SK-N-SH (cell line): ENCODE data around the gene DDC. TPM values are rescaled to one million over a fixed set of nuclear protein-coding genes. Genes with fewer than 3 reads are reported as not detected.

ENCODE experiments used
- CTCF ChIA-PET: fragments of 300-600, 350-600 bp; formaldehyde crosslinking; extraction: SDS; loops from one replicate; lab custom pipeline; 2021; lab: Yijun Ruan, JAX
- POLR2A ChIA-PET: fragments of 350-600 bp; sonication (Branson Sonifier 250); formaldehyde crosslinking; extraction: SDS; loops from one replicate; lab custom pipeline; 2020; ENCODE audit warnings: antibody characterized with exemption, inconsistent platforms; lab: Yijun Ruan, JAX
- DNase-seq: peaks from one replicate; pipeline ENCODE4 v3.0.0; 2012
- H2AFZ ChIP-seq: fragments of 200-600 bp; sonication (generic); 2 replicates; pipeline ENCODE4 v1.8.1; 2016; ENCODE audit warnings: antibody characterized with exemption, mild to moderate bottlenecking, low read depth
- H3F3A ChIP-seq: fragments of 200-600 bp; sonication (generic); replicated peaks from 2 replicates; pipeline ENCODE3; 2016; ENCODE audit warnings: antibody characterized with exemption, mild to moderate bottlenecking; ENCODE audit not compliant: insufficient read depth
- H3K27ac ChIP-seq, 2 experiments: fragments of 200-500 bp in 1 of 2; fragments of 200-600 bp in 1 of 2; sonication (Bioruptor generic) in 1 of 2; sonication (generic), shearing (Covaris generic) in 1 of 2; 2 replicates each; pipeline versions ENCODE4 v1.5.1 to v1.6.1; 2014 to 2016; ENCODE audit warnings: low read depth in 2 of 2, inconsistent platforms in 1 of 2, low read length in 1 of 2, mild to moderate bottlenecking in 1 of 2, mixed read lengths in 1 of 2
- H3K27me3 ChIP-seq: fragments of 200-600 bp; sonication (generic), shearing (Covaris generic); 2 replicates; pipeline ENCODE4 v1.6.1; 2016; ENCODE audit warnings: mixed run types; ENCODE audit not compliant: insufficient read depth
- H3K36me3 ChIP-seq, 2 experiments: fragments of 200-500 bp in 1 of 2; fragments of 200-600 bp in 1 of 2; sonication (Bioruptor generic) in 1 of 2; sonication (generic) in 1 of 2; replicated peaks in 1 of 2; 2 replicates each; pipeline versions ENCODE3 to v1.5.1; 2014 to 2016; ENCODE audit warnings: low read length in 1 of 2, mild to moderate bottlenecking in 1 of 2; ENCODE audit not compliant: insufficient read depth in 2 of 2, control insufficient read depth in 1 of 2
- H3K4me1 ChIP-seq, 2 experiments: fragments of 200-500 bp in 1 of 2; fragments of 200-600 bp in 1 of 2; sonication (Bioruptor generic) in 1 of 2; sonication (generic), shearing (Covaris generic) in 1 of 2; 2 replicates each; pipeline versions ENCODE4 v1.5.1 to v1.6.1; 2014 to 2016; ENCODE audit warnings: low read depth in 1 of 2, low read length in 1 of 2, mixed run types in 1 of 2; ENCODE audit not compliant: insufficient read depth in 2 of 2, control insufficient read depth in 1 of 2
- H3K4me2 ChIP-seq: fragments of 200-600 bp; sonication (generic), shearing (Covaris generic); 2 replicates; pipeline ENCODE4 v1.6.1; 2017; ENCODE audit warnings: mixed run types
- H3K4me3 ChIP-seq, 2 experiments: fragments of 200-500 bp in 1 of 2; fragments of 200-600 bp in 1 of 2; sonication (Bioruptor generic) in 1 of 2; sonication (generic), shearing (Covaris generic) in 1 of 2; 2 replicates each; pipeline versions ENCODE4 v1.5.1 to v1.8.1; 2014 to 2016; ENCODE audit warnings: low read depth in 2 of 2, inconsistent platforms in 1 of 2, low read length in 1 of 2, mild to moderate bottlenecking in 1 of 2, mixed read lengths in 1 of 2, moderate library complexity in 1 of 2
- H3K79me2 ChIP-seq: fragments of 200-600 bp; sonication (generic); 2 replicates; pipeline ENCODE4 v1.8.1; 2017; ENCODE audit warnings: mild to moderate bottlenecking; ENCODE audit not compliant: insufficient read depth
- H3K9ac ChIP-seq: fragments of 200-600 bp; sonication (generic); 2 replicates; pipeline ENCODE4 v1.6.1; 2017; ENCODE audit warnings: mixed run types
- H3K9me2 ChIP-seq: fragments of 200-600 bp; sonication (generic); 2 replicates; pipeline ENCODE4 v1.6.1; 2017; ENCODE audit warnings: mixed run types
- H3K9me3 ChIP-seq: fragments of 200-600 bp; sonication (generic); 2 replicates; pipeline ENCODE4 v1.6.1; 2017; ENCODE audit warnings: mixed run types, mild to moderate bottlenecking, moderate library complexity
- H4K20me1 ChIP-seq: fragments of 200-600 bp; sonication (generic); 2 replicates; pipeline ENCODE4 v1.6.1; 2017; ENCODE audit warnings: mild to moderate bottlenecking, mixed run types; ENCODE audit not compliant: insufficient read depth
- ELF1 ChIP-seq: IDR thresholded peaks from 2 replicates; pipeline ENCODE4 v1.4.0; 2012
- EP300 ChIP-seq, 2 experiments: IDR thresholded peaks; 2 replicates each; pipeline versions ENCODE4 v1.4.0 to v1.6.1; 2012; ENCODE audit warnings: borderline replicate concordance in 1 of 2, low read depth in 1 of 2, low read length in 1 of 2
- EZH2phosphoT487 ChIP-seq: fragments of 200-600 bp; sonication (generic); IDR thresholded peaks from 2 replicates; pipeline ENCODE4 v1.6.1; 2017; ENCODE audit warnings: low read depth, mixed run types, mild to moderate bottlenecking, antibody characterized with exemption, moderate library complexity, borderline replicate concordance
- FOXM1 ChIP-seq: IDR thresholded peaks from 2 replicates; pipeline ENCODE4 v1.4.0; 2012; ENCODE audit warnings: low read depth, mild to moderate bottlenecking
- NFIC ChIP-seq: IDR thresholded peaks from 2 replicates; pipeline ENCODE4 v1.4.0; 2012; ENCODE audit warnings: borderline replicate concordance
- POLR2AphosphoS5 ChIP-seq: IDR thresholded peaks from 2 replicates; pipeline ENCODE4 v1.6.1; 2012; ENCODE audit warnings: low read depth, low read length
- RAD21 ChIP-seq: IDR thresholded peaks from 2 replicates; pipeline ENCODE4 v1.6.1; 2012; ENCODE audit warnings: mild to moderate bottlenecking, low read length
- RCOR1 ChIP-seq: fragments of 150-350 bp; IDR thresholded peaks from 2 replicates; pipeline ENCODE4 v1.6.1; 2017; ENCODE audit warnings: antibody characterized with exemption, low read length
- REST ChIP-seq: IDR thresholded peaks from 2 replicates; pipeline ENCODE4 v1.6.1; 2012; ENCODE audit warnings: mild to moderate bottlenecking, low read depth, low read length, moderate library complexity
- RXRA ChIP-seq: IDR thresholded peaks from 2 replicates; pipeline ENCODE4 v1.4.0; 2012; ENCODE audit warnings: low read depth, mild to moderate bottlenecking, borderline replicate concordance
- SIN3A ChIP-seq: IDR thresholded peaks from 2 replicates; pipeline ENCODE4 v1.6.1; 2012; ENCODE audit warnings: low read depth, mild to moderate bottlenecking, low read length, moderate library complexity, borderline replicate concordance
- SMC3 ChIP-seq: IDR thresholded peaks from 2 replicates; pipeline ENCODE4 v1.6.1; 2012; ENCODE audit warnings: low read depth, low read length, improper control_type of control experiment
- TAF1 ChIP-seq: IDR thresholded peaks from 2 replicates; pipeline ENCODE4 v1.6.1; 2012; ENCODE audit warnings: low read depth, mild to moderate bottlenecking, low read length, moderate library complexity, borderline replicate concordance
- TCF12 ChIP-seq: IDR thresholded peaks from 2 replicates; pipeline ENCODE4 v1.4.0; 2012
- WGBS: methylation state at CpG from one replicate; pipeline ENCODE4 v1.1.6; 2017; ENCODE audit warnings: low lambda C conversion rate; 5-methylcytosine and 5-hydroxymethylcytosine counted together
- polyA plus RNA-seq, 3 experiments: library from polyadenylated mRNA; depleted of rRNA; stranded (reverse); fragments of >200 nt; gene quantifications; 2 replicates each; pipeline ENCODE4 v1.2.3, GENCODE V29; 2012

The DDC gene
- polyA plus RNA-seq, 1 of the 3 experiments (the other 2 are of a cell fraction): 1.8 TPM

- Histone ChIP-seq H3K36me3 (peaks cover 2 to 37% of the 10 kb centered on the region in 2 experiments), H3K27ac (no peak overlapping the region), H3K4me3 (no peak overlapping the region), H3K27me3 (no peaks in the 10 kb centered on the region), H3F3A (no peaks in the 10 kb centered on the region), H3K9ac (no peak overlapping the region), H3K9me2 (no peaks in the 10 kb centered on the region), H3K9me3 (no peaks in the 10 kb centered on the region), H3K79me2 (no peaks in the 10 kb centered on the region), H2AFZ (no peak overlapping the region), H4K20me1 (no peaks in the 10 kb centered on the region), H3K4me1 (peaks cover 0 to 19% of the 10 kb centered on the region in 2 experiments; a peak in 1 of 4 replicates), H3K4me2 (no peak overlapping the region)
- TF ChIP-seq NFIC (no peak), EP300 (IDR thresholded peaks at IDR 0.05; ENCODE audit: borderline replicate concordance in 1 of 2, low read depth in 1 of 2, low read length in 1 of 2) (no peak), RCOR1 (no peak)
- 57% methylated on average over 7 of the region's 7 CpGs for WGBS
- ChIA-PET POLR2A (no interaction called here), CTCF (interaction anchor here (0.8 to 7.5 kb wide), 23 partner anchors 8 to 127 kb away, joined by 3 to 64 read pairs (median 7); partner anchors contain the start of gene DDC)
- DNase-seq: no peak
Observed at GRCh38 chr7:50594734-50595485, 29.7 kb upstream of the DDC start.

- H4K20me1 ChIP-seq: no peaks in the 10 kb centered on the region
- ChIA-PET POLR2A (no interaction called here), CTCF (interaction anchor here (0.8 to 7.5 kb wide), 15 partner anchors 8 to 170 kb away, joined by 3 to 64 read pairs (median 5); partner anchors contain the start of gene DDC)
- 51% methylated on average over 4 of the region's 4 CpGs for WGBS
- peaks cover 2 to 33% of the 10 kb centered on the region in 2 experiments for H3K36me3 ChIP-seq
- no peaks in the 10 kb centered on the region for H3F3A ChIP-seq
- H3K9me3 ChIP-seq: no peaks in the 10 kb centered on the region
- H3K4me3 ChIP-seq: no peak overlapping the region
- no peak overlapping the region for H3K27ac ChIP-seq
- no peak for TF ChIP-seq RXRA
- TF ChIP-seq ELF1: no peak
- TF ChIP-seq RAD21: no peak
- TF ChIP-seq EZH2phosphoT487: no peak
- TF ChIP-seq TAF1: no peak
- TF ChIP-seq POLR2AphosphoS5: no peak
- TF ChIP-seq SMC3: no peak
- no peak for TF ChIP-seq SIN3A
- no peak for TF ChIP-seq FOXM1
- TF ChIP-seq REST: no peak
- TF ChIP-seq RCOR1: no peak
- no peak for TF ChIP-seq TCF12
- TF ChIP-seq NFIC: no peak
- H3K9ac ChIP-seq: no peak overlapping the region
- no peak for DNase-seq
- no peak overlapping the region for H2AFZ ChIP-seq
- no peak overlapping the region for H3K4me2 ChIP-seq
- no peaks in the 10 kb centered on the region for H3K79me2 ChIP-seq
- no peaks in the 10 kb centered on the region for H3K9me2 ChIP-seq
- peaks cover 0 to 16% of the 10 kb centered on the region in 2 experiments; a peak in 1 of 4 replicates for H3K4me1 ChIP-seq
- H3K27me3 ChIP-seq: no peaks in the 10 kb centered on the region
Observed at GRCh38 chr7:50594136-50594535, 28.9 kb upstream of the DDC start.
